GM12892 (cell line): ENCODE results near the gene ADISSP.

Source experiments
- DNase-seq: peaks from one replicate; pipeline ENCODE4 v3.0.0; 2011; ENCODE audit not compliant: insufficient read length
- FAIRE-seq: peaks from 2 replicates; lab custom pipeline; 2011; peaks lifted over from hg19 to GRCh38; lab: Jason Lieb, UNC
- POLR2A ChIP-seq: IDR thresholded peaks from 2 replicates; pipeline ENCODE4 v1.6.1; 2011; ENCODE audit warnings: low read depth, low read length, control low read depth
- POLR2AphosphoS5 ChIP-seq: IDR thresholded peaks from 2 replicates; pipeline ENCODE4 v1.6.1; 2011; ENCODE audit warnings: low read depth, low read length, control low read depth
- TAF1 ChIP-seq: IDR thresholded peaks from 2 replicates; pipeline ENCODE4 v1.6.1; 2011; ENCODE audit warnings: low read depth, mild to moderate bottlenecking, control low read depth, low read length, borderline replicate concordance

ADISSP gene

DNA sequence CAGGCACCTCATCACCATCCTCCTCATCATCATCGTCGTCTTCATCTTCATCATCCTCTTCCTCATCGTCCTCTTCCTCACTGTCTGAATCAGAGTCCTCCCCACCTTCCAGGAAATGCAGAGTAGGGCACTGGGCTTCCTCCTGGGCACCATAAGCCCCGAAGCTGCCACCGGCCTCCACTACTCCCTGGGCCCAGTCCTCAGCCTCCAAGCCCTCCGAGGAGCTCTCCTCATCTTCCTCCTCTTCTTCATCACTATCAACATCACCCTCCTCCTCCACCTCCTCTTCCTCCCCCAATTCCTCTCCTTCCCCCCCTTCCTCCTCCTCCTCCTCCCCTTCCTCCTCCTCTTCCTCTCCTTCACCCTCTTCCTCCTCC, 17.3 kb upstream of the ADISSP start:
- TF ChIP-seq POLR2AphosphoS5, result no peak
- TF ChIP-seq POLR2A, result no peak; the same call in 1 of the 2 replicates
- no peak for FAIRE-seq

DNA sequence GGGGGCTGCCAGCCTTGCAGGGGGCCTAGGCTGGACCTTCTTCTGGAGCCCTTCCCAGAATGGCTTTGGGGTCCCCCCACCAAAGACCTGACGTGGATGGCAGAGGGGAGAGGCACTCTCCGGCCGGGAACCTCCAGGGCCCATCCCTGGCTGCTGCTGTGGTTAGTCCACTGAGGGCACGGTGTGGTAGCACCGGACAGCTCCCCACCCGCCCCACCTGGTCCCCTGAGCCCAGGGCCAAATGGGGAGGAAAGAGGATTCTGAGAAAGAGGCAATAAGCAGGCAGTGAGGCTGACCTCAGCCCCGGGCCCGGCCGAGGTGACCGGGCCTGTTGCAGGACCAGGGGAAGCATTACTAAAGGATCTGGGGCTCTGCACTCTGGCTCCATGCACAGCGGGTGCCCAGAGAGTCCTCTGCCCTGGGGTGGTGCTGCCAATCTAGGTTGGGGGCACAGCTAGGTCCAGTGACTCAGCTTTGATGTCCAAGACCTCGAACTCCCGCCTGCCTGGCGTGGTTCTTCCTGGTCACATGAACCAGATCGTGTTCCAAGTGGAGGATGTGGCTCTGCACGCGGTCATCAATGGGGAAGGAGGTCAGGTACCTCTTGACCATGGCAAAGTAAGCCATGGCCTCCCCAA, 16.8 kb upstream of the ADISSP start:
- no peak for TF ChIP-seq TAF1
- no peak for TF ChIP-seq POLR2A
- no peak for TF ChIP-seq POLR2AphosphoS5
- DNase-seq, result no peak
- FAIRE-seq, result no peak

More for the DNA sequence above, 17.3 kb upstream of the ADISSP start:
- DNase-seq, result no peak

DNA sequence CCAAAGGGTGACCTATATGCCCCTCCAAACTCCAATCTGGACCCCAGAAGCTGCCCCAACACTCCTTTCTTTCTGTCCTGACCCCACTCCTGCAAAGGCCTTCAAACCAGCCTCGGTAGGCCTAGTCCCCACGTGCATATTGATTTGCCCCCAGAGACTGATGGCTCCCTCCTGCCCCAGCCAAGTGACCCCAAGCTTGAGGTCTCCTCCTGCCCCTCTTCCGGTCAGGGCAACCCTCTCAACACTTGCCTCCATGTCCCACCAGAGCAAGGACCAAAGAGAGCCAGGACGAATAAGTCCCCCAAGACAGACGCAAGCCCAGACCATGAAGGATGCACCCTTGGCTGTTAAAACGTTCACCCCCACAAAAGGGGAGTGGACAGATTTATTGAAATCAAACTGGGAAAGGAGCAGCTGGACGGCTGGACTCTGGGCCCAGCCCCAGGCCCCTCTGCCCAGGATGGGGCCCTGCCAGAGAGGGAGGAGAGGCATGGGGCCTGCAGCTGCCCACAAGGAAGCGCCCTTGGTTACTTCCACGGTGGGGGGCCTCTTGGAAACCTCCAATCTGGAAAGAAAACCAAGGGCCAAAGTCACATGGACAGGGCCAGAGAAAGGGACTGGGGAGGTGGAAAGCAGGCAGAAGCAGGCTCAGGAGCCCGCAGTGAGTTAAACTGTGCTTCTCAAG, 16.1 kb upstream of the ADISSP start:
- no peak for FAIRE-seq
- no peak for DNase-seq
- TF ChIP-seq TAF1 (no peak), POLR2AphosphoS5 (no peak; the same call in 1 of the 2 replicates), POLR2A (no peak; the same call in 1 of the 2 replicates)

DNA sequence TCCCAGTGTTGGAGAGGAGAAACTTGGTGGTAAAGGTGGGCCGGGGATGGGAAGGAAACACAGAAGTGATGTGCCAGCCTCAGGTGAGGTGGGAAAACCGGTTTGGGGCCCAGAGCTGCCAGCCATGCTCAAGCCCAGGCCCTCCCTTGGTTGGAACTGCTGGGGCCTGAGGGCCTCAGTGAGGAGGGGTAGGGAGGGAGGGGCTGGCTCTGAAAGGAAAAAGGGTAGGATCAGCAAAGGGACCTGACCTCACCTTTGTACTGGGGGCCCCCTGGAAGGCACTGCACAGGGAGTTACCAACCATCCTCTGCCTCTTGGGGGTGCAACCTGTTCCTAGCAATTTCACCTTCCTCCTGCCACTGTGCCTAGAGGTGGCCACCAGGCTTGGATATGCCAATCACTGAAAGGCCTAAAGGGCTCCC, 15.5 kb upstream of the ADISSP start:
- FAIRE-seq (no peak), DNase-seq (no peak)
- TF ChIP-seq POLR2AphosphoS5 (no peak), POLR2A (no peak), TAF1 (no peak)

DNA sequence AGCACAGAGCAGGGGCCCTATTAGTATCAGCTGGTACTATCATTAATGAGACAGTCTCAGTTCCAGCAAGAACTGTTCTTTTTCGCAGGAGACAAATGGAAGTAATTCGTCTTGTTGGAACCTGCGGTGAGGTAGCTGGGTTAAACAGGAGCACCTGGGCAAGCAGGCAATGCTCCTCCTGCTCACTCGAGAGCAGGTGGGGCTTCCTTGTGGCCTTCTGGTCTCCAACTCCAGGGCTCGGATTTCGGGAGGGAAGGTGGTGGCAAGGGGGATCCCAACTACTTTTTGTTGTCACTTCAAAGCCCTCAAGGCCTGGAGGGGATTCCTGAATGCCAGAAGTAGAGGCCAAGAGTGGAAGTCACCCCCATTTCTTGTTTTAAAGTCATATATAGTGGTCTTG, 15.0 kb upstream of the ADISSP start:
- DNase-seq, result no peak
- TF ChIP-seq POLR2AphosphoS5 (no peak), POLR2A (no peak), TAF1 (no peak)
- no peak for FAIRE-seq

DNA sequence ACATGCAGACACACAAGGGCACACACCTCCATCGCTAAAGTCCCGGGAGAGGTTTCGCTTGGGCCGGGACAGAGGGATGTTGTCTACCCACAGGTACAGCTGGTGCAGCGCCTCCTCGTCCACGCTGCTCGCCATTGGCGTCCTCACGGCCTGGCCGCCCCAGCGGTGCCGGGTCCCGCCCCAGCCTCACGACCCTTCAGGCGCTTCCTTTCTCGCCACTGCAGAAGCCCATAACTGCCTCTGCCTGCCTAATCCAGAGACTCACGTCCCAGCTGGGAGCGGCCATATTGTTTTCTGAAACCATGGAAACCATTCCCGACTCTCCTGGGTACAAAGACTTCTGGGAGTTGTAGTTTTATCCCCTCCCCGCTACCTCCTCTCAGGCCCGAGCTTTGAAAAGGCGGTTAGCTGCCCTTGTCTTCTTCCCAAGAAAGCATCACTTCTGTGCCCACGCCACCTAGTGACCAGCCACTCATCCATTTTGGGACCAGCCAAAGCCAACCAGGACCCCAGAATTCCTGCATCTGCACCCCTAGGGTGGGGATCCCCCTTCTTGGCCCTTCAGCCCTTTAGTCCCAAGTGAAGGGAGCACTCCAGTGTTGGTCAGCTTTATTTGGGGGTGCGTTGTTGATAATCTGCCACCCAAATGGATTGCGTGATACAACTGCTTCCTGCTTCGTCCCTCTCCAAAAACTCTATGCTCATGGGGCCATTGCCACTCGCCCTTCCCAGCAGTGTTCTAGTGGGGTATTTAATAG, 13.8 kb upstream of the ADISSP start, which contains the start of gene SPEF1:
Gene SPEF1 (minus strand): TSS at position 296 of the 758 bp plus-strand sequence. CDS start 161 bp downstream, at position 135.
- FAIRE-seq, result peak; percentile 94
- peak; percentile 84 for DNase-seq
- TF ChIP-seq POLR2A (no peak; the same call in 1 of the 2 replicates), POLR2AphosphoS5 (no peak), TAF1 (no peak)

DNA sequence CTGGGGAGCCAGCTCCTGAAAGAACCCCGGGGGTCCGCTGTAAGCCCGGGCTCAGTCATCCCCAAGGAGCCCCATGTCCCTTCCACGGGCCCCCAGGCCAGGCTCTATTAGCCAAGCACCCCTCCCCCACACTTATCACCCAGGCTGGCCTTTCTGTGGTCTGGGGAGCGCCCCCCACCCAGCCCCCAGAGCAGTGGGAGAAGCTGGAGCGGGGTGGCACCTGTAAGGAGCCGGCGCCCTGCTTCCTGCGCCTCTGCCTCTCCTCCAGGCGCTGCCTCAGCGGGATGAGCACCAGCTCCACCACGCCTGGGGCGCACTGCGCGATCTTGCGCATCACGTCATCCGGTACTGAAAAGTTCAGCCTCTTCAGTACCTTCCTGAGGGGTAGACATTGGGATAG, 11.4 kb upstream of the ADISSP start:
- TF ChIP-seq POLR2AphosphoS5 (no peak), TAF1 (no peak), POLR2A (no peak)
- DNase-seq, result no peak
- FAIRE-seq, result no peak

DNA sequence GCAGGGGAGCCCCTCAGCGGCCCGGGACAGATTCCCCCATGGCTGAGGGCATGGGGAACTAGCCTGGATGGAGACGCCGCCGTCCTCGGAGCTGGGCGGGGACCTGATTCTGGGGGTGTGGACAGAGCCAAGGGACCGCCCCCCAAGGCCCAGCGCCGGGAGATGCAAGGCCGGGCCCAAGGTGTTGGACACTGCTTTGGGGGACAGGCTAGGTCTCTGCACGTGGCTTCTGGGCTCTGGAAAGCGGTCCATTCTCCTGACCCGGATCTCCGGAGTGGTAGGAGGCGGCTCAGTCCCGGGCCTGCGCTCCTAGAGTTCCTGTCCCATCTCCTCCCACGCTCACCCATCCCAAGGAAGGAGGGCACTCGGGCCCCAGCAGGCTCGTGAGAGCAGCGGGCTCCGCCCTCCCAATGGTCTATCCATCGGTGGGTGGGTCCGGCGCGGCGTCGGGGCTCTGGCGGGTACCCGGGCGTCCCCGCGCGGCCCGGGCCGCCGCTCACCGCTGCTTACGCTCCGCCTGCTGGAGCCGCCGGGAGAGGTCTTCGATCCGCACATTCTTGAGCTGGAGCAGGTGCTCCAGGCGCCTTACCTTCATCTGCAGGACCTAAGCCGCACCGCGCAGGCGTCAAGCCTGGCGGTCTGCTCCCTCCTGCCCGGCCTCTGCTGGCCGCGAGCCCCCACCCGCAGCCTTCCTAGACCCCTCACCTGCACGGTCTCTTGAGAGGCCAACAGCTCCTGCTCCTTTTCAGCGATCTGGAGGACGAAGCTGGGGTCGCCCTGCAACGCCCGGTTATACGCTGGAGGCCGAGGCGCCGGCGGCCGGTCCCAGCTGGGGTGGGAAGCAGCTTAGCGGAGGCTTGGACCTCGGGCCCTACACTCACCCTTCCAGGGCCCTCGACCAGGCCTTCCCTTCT, 10.4 kb upstream of the ADISSP start:
- DNase-seq (no peak), FAIRE-seq (no peak)
- TF ChIP-seq POLR2AphosphoS5, result no peak
- TF ChIP-seq TAF1, result no peak
- TF ChIP-seq POLR2A, result no peak

DNA sequence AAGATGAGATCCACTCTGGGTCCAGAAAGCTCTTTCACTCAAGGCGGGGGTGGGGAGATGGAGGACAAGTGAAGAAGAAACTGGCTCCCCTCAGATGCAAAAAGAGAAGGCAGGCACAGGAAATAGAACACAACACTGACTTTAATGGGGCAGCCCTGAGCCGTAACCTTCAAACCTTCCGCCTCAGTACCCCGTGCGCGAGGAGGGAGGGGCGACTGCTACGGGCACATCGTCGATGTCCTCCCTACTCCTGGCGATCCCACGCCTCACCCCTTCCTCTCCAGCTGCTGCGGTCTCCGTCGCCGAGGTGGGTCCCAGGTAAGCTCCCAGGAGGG, 9.8 kb upstream of the ADISSP start:
- no peak for DNase-seq
- TF ChIP-seq TAF1, result no peak
- no peak for TF ChIP-seq POLR2A
- TF ChIP-seq POLR2AphosphoS5, result no peak
- FAIRE-seq, result no peak

DNA sequence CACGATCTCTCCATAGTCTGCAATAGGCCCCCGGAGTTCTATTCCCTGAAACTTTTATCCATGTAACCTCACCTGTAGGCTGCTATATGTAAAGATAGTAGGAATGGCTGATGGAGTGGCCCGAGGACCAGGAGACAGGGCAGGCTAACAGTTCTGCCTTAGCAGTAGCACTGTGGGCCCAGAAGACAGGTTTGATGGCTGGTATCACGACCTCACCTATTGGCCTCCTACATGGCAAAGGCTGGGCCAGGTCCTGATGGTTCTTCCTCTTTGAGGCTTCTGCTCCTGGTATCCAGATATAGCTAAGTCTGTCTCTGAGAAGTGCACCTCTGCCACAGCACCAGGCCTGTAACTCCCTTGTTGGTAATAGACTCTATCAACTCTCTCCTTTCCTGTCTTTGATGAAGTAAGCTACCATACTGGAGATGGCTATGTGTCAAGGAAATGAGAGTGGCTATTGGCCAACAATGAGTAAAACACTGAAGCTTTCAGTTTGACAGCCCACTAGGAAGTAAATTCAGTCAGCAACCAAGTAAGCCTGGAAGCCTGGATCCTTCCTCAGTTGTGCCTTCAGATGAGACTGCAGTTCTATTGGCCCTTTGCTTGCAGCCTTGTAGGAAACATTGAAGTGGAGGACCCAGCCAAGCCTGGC, 8.0 kb upstream of the ADISSP start:
- FAIRE-seq (no peak), DNase-seq (no peak)
- TF ChIP-seq POLR2A (no peak), POLR2AphosphoS5 (no peak), TAF1 (no peak)

DNA sequence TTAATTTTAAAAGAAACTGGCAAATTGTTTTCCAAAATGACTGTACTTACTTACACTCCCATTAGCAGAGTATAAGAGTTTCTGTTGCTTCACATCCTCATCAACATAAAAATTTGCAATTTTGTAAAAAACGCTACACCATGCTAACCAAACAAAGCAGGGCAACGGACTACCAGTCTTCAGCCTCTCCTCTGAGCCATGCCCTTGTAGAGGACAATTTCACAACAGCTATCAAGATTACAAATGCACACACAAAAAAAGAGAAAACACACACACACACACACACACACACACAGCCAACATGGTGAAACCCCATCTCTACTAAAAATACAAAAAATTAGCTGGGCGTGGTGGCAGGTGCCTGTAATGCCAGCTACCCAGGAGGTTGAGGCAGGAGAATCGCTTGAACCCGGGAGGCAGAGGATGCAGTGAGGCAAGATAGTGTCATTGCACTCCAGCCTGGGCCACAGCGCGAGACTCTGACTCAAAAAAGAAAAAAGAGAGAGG, 4.1 kb upstream of the ADISSP start:
- FAIRE-seq (no peak), DNase-seq (no peak)
- no peak for TF ChIP-seq TAF1
